ENCODE measurements around the gene SPECC1.

SPECC1 gene

DNA sequence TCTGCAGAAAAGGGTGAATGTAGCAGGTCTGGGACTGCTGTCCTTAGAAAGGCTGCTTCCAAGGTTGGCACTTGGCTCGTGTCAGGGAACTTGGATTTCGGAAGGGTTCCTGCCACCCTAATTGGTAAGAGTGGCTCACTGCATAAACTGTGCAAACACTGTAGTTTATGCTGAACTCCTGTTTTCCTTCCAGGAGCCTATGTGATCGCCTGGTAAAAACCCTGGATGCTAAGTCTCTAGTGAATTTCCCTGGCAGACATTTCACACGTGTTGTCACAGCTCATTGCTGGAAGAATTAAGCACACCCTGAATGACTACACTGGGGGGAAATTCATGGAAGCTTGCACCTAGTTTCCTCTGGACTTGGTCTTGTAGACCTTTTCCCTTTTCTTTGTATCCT is 140.1 kb downstream of the SPECC1 start:
- Histone ChIP-seq H3K4me3 (ENCODE audit: insufficient read depth, low read depth, low read length, poor library complexity, severe bottlenecking) (no peak overlapping the region), H3K9me3 (ENCODE audit: control insufficient read depth, low read length) (no peaks in the 10 kb centered on the region), H3K27ac (ENCODE audit: insufficient read depth, low read length, poor library complexity, severe bottlenecking) (no peak overlapping the region), H3K36me3 (ENCODE audit: control insufficient read depth, insufficient read depth, low read length) (no peaks in the 10 kb centered on the region), H3K27me3 (replicated peaks; ENCODE audit: control insufficient read depth, insufficient read depth, low read length, poor library complexity, severe bottlenecking) (no peaks in the 10 kb centered on the region), H3K4me1 (ENCODE audit: control insufficient read depth, insufficient read depth, low read length, poor library complexity, severe bottlenecking) (no peaks in the 10 kb centered on the region)
- DNase-seq, result no peak

DNA sequence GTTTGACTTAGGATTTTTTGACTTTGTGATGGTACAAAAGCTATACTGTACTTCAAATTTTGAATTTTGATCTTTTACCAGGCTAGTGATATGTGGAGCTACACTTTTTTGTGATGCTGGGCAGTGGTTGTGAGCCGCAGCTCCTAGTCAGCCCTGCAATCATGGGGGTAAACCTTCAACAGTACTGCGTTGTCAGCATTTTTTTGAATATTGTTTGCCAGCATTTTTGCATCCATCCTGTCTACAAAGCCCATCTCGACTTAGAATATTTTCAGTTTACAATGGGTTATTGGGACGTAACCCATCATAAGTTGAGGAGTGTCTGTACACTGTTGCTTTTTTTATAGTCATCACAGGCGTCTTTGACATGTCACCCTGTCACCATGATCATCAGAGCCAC is 142.0 kb downstream of the SPECC1 start:
- Histone ChIP-seq H3K9me3 (ENCODE audit: control insufficient read depth, low read length) (no peaks in the 10 kb centered on the region), H3K4me1 (ENCODE audit: control insufficient read depth, insufficient read depth, low read length, poor library complexity, severe bottlenecking) (no peaks in the 10 kb centered on the region), H3K4me3 (ENCODE audit: insufficient read depth, low read depth, low read length, poor library complexity, severe bottlenecking) (no peak overlapping the region), H3K27ac (ENCODE audit: insufficient read depth, low read length, poor library complexity, severe bottlenecking) (no peak overlapping the region), H3K27me3 (replicated peaks; ENCODE audit: control insufficient read depth, insufficient read depth, low read length, poor library complexity, severe bottlenecking) (no peaks in the 10 kb centered on the region), H3K36me3 (ENCODE audit: control insufficient read depth, insufficient read depth, low read length) (no peaks in the 10 kb centered on the region)
- DNase-seq, result no peak

- H3K36me3 ChIP-seq (ENCODE audit: control insufficient read depth, insufficient read depth, low read length), result no peaks in the 10 kb centered on the region
- H3K27me3 ChIP-seq (replicated peaks; ENCODE audit: control insufficient read depth, insufficient read depth, low read length, poor library complexity, severe bottlenecking), result no peaks in the 10 kb centered on the region
- H3K4me3 ChIP-seq (ENCODE audit: insufficient read depth, low read depth, low read length, poor library complexity, severe bottlenecking), result no peak overlapping the region
- H3K4me1 ChIP-seq (ENCODE audit: control insufficient read depth, insufficient read depth, low read length, poor library complexity, severe bottlenecking), result peaks cover 5% of the 10 kb centered on the region
- no peak for DNase-seq
- no peaks in the 10 kb centered on the region for H3K9me3 ChIP-seq (ENCODE audit: control insufficient read depth, low read length)
- no peak overlapping the region for H3K27ac ChIP-seq (ENCODE audit: insufficient read depth, low read length, poor library complexity, severe bottlenecking)
These were observed 144.1 kb downstream of the SPECC1 start for GRCh38 chr17:20153231-20153630.

DNA sequence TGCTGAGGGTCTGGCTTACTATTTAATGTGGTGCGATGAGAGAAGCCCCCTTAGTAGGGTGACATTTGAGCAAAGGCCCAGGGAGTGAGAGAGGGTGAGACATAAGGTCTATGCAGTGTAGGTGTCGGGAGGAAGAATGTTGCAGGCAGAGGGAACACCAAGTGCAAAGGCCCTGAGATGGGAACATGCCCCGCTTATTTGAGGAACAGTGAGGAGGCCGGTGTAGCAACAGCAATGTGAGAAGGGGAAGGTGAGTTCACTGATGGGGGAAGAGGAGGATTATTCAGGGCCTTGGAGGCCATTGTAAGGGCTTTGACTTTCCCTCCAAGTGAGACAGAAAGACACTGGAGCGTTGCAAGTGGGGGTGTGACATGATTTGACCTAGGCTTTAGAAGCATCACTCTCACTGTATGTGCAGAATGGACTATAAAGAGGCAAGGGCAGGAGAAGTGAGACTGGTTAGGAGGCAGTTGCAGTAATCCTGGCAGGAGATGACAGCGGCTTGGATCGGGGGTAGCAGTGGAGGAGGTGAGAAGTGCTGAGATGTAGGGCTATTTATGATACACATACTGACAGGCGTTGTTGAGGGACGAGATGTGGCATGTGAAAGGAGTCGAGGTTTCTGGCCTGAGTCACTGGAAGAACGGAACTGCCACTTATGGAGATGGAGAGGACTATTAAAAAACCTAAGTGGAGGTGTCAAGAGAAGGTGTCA is 145.3 kb downstream of the SPECC1 start:
- Histone ChIP-seq H3K4me1 (ENCODE audit: control insufficient read depth, insufficient read depth, low read length, poor library complexity, severe bottlenecking) (peaks cover 5% of the 10 kb centered on the region), H3K27me3 (replicated peaks; ENCODE audit: control insufficient read depth, insufficient read depth, low read length, poor library complexity, severe bottlenecking) (no peaks in the 10 kb centered on the region), H3K9me3 (ENCODE audit: control insufficient read depth, low read length) (no peaks in the 10 kb centered on the region), H3K36me3 (ENCODE audit: control insufficient read depth, insufficient read depth, low read length) (no peaks in the 10 kb centered on the region), H3K4me3 (ENCODE audit: insufficient read depth, low read depth, low read length, poor library complexity, severe bottlenecking) (no peak overlapping the region), H3K27ac (ENCODE audit: insufficient read depth, low read length, poor library complexity, severe bottlenecking) (peak overlapping the region; percentile 53)
- no peak for DNase-seq

DNA sequence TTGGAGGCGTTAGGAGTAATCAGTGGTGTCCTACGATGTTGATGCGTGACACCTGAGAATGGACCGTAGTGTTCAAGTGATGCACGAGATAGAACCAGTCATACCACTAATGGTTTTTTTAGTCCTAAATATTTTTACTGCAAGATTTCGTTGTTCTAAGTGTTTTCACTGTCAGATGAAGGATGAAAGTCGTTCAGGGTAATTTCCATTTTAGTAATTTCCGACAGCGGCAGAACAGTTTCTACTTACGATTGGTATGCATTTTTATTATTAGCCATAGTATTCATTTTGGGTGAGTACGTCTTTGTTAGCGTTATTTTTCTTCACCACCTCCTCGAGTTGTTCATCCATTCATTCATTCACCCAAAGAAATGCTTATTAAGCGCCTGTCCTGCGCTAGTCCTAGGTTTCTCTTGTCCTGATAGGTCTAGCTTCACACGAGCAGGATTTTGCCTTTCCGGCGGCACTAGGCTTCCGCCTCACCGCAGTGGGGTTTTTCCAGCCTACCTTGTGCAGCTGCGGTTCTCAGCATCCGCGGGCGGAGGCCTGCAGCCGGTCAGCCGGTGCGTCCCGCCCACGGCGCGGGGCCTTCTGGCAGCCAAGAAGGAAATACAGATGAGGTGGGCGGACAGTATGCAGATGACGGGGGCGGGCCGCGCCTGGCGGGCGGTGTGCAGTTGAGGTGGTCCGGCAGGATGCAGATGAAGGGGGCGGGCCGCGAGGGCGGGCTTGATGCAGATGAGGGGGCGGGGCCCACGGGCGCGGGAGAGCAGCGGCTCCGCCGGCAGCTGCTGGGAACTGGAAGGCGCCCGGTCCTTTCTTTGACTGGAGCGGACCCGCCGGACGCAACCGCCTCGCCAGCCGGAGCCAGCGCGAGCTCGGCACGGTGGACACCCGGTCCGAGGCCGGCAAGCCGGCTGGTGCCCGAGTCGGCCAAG is 146.4 kb downstream of the SPECC1 start:
- H3K27ac ChIP-seq (ENCODE audit: insufficient read depth, low read length, poor library complexity, severe bottlenecking), result peak overlapping the region; percentile 53
- no peaks in the 10 kb centered on the region for H3K9me3 ChIP-seq (ENCODE audit: control insufficient read depth, low read length)
- H3K27me3 ChIP-seq (replicated peaks; ENCODE audit: control insufficient read depth, insufficient read depth, low read length, poor library complexity, severe bottlenecking), result no peaks in the 10 kb centered on the region

DNA sequence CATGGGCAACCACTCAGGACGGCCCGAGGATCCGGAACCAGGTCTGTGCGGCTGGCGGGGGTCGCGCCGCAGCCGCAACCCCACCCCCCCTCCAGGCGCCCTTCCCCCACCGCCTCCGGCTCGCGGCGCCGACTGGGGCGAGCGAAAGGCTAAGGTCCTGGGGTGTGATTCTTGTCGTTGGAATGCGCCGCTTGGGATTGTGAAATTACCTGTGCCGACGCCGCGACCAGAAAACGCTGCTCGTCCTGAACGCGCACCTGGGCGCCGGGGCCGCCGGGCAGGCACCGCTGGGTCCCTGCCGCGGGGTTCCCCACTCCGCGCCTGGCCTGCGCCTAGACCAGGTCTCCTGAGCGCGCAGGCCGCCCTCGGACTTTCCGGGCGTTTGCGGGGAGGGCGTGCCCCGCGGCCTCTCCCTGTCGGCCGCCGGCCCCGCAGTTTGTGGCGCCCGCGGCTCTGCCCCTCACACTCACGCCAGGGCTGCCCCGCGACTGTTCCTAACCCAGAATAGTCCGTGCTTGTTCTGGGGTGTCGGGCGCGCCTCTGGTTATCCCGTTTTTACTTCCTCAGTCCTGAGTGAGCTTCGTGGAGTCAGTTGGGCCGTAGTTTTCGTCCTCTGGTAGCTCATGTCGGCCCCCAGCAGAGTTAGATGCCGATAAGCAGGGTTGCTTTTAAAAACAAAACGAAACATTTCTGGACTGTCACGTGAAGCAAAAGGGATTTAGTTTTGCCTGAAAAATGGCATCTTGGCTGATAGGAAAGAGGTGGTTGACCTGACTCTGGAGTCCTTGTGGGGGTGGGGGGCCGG is 147.2 kb downstream of the SPECC1 start:
- Histone ChIP-seq H3K4me3 (ENCODE audit: insufficient read depth, low read depth, low read length, poor library complexity, severe bottlenecking) (peak overlapping the region; percentile 71), H3K27ac (ENCODE audit: insufficient read depth, low read length, poor library complexity, severe bottlenecking) (peak overlapping the region; percentile 34), H3K4me1 (ENCODE audit: control insufficient read depth, insufficient read depth, low read length, poor library complexity, severe bottlenecking) (peaks cover 5% of the 10 kb centered on the region), H3K36me3 (ENCODE audit: control insufficient read depth, insufficient read depth, low read length) (no peaks in the 10 kb centered on the region), H3K27me3 (replicated peaks; ENCODE audit: control insufficient read depth, insufficient read depth, low read length, poor library complexity, severe bottlenecking) (no peaks in the 10 kb centered on the region), H3K9me3 (ENCODE audit: control insufficient read depth, low read length) (no peaks in the 10 kb centered on the region)
- peak in 1 of 3 donors; percentile 20 for DNase-seq

More for the DNA sequence above, 146.4 kb downstream of the SPECC1 start:
- no peaks in the 10 kb centered on the region for H3K36me3 ChIP-seq (ENCODE audit: control insufficient read depth, insufficient read depth, low read length)
- peak overlapping the region; percentile 71 for H3K4me3 ChIP-seq (ENCODE audit: insufficient read depth, low read depth, low read length, poor library complexity, severe bottlenecking)
- H3K4me1 ChIP-seq (ENCODE audit: control insufficient read depth, insufficient read depth, low read length, poor library complexity, severe bottlenecking), result peaks cover 5% of the 10 kb centered on the region
- DNase-seq, result peak; percentile 90 to 92 (median 92)

DNA sequence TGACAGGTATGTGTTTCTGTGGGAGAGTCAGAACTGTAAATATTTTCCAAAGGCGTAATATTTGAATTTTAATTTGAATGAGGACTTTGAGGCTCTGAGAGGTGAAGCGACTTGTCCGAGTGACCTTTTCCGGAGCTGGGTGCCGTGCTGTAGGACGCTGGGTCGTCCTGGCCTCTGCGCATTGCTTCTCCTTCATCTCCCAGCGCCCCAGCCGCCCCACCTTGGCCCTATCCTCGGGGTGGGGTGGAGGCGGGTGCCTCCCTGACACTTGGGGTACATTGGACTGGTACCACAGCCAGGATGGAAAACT is 147.8 kb downstream of the SPECC1 start:
- Histone ChIP-seq H3K27me3 (replicated peaks; ENCODE audit: control insufficient read depth, insufficient read depth, low read length, poor library complexity, severe bottlenecking) (no peaks in the 10 kb centered on the region), H3K36me3 (ENCODE audit: control insufficient read depth, insufficient read depth, low read length) (no peaks in the 10 kb centered on the region), H3K9me3 (ENCODE audit: control insufficient read depth, low read length) (no peaks in the 10 kb centered on the region), H3K4me1 (ENCODE audit: control insufficient read depth, insufficient read depth, low read length, poor library complexity, severe bottlenecking) (peaks cover 5% of the 10 kb centered on the region), H3K27ac (ENCODE audit: insufficient read depth, low read length, poor library complexity, severe bottlenecking) (no peak overlapping the region), H3K4me3 (ENCODE audit: insufficient read depth, low read depth, low read length, poor library complexity, severe bottlenecking) (peak overlapping the region; percentile 71)
- DNase-seq, result no peak

DNA sequence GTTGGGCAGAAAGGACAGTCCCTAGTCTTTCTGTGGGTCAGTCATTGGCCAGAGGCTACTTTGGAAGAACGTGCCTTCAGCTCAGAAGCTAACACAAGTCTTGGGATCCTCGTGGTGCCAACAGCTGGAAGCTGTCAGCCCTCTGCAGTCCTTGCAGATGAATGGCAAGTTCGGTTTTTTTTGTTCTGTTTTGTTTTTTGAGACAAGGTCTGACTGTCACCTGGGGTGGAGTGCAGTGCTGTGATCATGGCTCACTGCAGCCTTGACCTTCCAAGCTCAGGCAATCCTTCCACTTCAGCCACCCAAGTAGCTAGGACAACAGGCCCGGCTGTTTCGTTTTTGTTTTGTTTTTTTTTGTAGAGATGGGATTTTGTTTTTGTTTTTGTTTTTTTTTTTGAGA is 149.4 kb downstream of the SPECC1 start:
- Histone ChIP-seq H3K4me3 (ENCODE audit: insufficient read depth, low read depth, low read length, poor library complexity, severe bottlenecking) (no peak overlapping the region), H3K27ac (ENCODE audit: insufficient read depth, low read length, poor library complexity, severe bottlenecking) (no peak overlapping the region), H3K4me1 (ENCODE audit: control insufficient read depth, insufficient read depth, low read length, poor library complexity, severe bottlenecking) (peaks cover 5% of the 10 kb centered on the region), H3K36me3 (ENCODE audit: control insufficient read depth, insufficient read depth, low read length) (no peaks in the 10 kb centered on the region), H3K27me3 (replicated peaks; ENCODE audit: control insufficient read depth, insufficient read depth, low read length, poor library complexity, severe bottlenecking) (no peaks in the 10 kb centered on the region), H3K9me3 (ENCODE audit: control insufficient read depth, low read length) (no peaks in the 10 kb centered on the region)
- no peak for DNase-seq

DNA sequence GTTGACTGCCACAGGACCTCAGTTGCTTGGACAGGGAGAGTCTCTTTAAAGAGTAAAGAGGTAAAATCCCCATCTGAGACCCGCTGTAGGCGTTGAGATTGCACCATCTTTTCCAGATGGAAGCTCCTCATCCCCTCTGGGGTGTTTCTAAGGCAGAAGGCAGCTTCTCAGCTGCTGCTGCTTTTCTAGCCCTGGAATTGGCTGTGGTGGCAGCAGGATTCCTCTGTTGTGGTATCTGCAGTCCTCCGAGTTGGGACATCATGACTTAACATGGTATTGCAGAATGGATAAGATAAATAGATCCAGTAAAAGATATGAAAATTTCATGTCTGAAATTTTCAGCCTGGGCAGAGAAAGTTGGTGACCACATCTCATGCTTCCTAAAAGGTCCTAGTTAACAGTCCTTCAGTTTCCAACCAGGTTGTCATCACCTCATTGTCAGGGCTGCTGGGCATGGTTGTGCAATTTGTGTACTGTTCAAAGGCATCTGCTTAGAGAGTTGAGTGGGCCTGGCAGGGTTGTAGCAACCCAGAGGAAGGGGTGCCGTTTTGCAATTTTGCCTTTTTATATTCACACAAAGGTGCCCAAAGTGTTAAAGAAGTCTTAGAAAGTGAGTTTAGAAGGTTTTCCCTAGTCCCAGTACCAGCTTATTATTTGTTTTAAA is 150.4 kb downstream of the SPECC1 start:
- Histone ChIP-seq H3K36me3 (ENCODE audit: control insufficient read depth, insufficient read depth, low read length) (no peaks in the 10 kb centered on the region), H3K4me1 (ENCODE audit: control insufficient read depth, insufficient read depth, low read length, poor library complexity, severe bottlenecking) (peaks cover 5% of the 10 kb centered on the region), H3K9me3 (ENCODE audit: control insufficient read depth, low read length) (no peaks in the 10 kb centered on the region), H3K4me3 (ENCODE audit: insufficient read depth, low read depth, low read length, poor library complexity, severe bottlenecking) (no peak overlapping the region), H3K27me3 (replicated peaks; ENCODE audit: control insufficient read depth, insufficient read depth, low read length, poor library complexity, severe bottlenecking) (no peaks in the 10 kb centered on the region), H3K27ac (ENCODE audit: insufficient read depth, low read length, poor library complexity, severe bottlenecking) (no peak overlapping the region)
- DNase-seq, result no peak
